HG03521 (cell line): ENCODE data around the gene PITPNC1.
"Not testable (repeated sequence)": the region's sequence is repeated elsewhere in the genome, so short reads cannot be mapped to it uniquely, and the experiment has no call there.

Experiments used
- ATAC-seq: cut with Tn5 transposase; IDR thresholded peaks from one replicate; pipeline ENCODE4 v1.9.1; 2021; ENCODE audit warnings: mild to moderate bottlenecking, moderate library complexity; ENCODE audit not compliant: unreplicated experiment

PITPNC1 gene

GRCh38 chr17:67637901-67638641 is 261.0 kb downstream of the PITPNC1 start:
- ATAC-seq = no peak

DNA sequence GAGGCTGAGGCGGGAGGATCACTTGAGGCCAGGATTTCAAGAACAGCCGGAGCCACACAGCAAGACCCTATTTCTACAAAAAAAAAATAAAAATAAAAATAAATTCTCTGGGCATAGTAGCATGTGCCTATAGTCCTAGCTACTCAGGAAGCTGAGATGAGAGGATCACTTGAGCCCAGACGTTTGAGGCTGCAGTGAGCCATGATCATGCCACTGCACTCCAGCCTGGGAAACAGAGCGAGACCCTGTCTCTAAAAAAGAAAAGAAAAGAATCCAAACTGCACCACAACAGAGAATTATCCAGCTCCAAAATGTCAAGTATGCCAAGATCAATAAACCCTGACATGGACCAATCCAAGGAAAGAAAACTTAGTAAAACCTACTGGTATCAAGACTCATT is 261.8 kb downstream of the PITPNC1 start:
- no peak for ATAC-seq

- ATAC-seq = no peak
Observed at GRCh38 chr17:67639555-67639954, 262.5 kb downstream of the PITPNC1 start.

- ATAC-seq = no peak
Observed at GRCh38 chr17:67639979-67640378, 262.9 kb downstream of the PITPNC1 start.

GRCh38 chr17:67642488-67642887 is 265.4 kb downstream of the PITPNC1 start:
- no peak for ATAC-seq

DNA sequence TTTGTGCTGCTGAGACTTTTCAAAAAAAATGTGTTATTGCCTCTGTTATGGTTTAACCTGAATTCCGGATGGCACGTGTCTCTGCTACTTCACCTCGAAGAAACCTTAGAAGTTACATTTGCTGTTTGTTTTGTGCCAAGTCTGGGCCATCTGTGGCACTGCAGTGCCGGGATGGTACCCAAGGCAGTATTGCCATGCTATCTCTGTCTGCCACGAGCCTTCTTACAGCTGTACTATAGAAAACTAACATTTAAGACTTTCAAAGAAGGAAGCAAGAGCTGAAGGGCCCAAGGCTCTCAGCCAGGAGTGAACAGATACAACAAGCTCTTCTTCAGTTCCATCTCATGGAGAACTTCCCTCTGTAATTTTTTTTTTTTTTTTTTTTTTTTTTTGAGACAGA is 267.0 kb downstream of the PITPNC1 start:
- no peak for ATAC-seq

DNA sequence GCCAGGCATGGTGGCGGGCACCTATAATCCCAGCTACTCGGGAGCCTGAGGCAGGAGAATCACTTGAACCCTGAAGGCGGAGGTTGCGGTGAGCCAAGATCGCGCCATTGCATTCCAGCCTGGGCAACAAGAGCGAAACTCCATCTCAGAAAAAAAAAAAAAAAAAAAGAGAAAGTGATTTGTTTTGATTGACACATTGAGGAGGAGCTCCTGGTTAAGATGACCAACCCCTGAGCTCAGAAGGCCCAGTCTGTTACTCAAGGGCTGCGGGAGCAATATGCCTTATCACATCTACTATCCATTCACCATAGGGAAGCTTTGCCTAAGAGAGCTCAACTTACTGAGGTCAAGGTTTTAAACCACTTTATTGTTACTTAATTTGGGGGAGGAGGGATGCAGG is 268.1 kb downstream of the PITPNC1 start:
- not testable (repeated sequence) for ATAC-seq

- no peak for ATAC-seq
Observed at GRCh38 chr17:67646472-67646871, 269.4 kb downstream of the PITPNC1 start.

DNA sequence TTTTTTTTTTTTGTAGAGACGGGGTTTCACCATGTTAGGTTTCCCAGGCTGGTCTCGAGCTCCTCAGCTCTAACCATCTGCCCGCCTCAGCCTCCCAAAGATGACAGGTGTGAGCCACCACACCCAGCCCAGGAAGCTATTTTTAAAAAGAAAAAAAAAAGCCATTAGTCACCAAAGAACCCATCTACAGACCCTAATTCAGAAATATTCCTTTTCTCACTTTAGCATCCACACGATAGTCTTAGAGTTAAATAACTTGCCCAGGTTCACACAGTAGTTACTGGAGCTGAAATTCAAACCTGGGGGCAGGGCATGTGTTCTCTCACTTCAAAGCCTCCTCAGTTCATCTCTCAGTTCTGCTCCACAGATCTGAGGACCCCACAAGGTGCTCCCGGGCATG is 270.4 kb downstream of the PITPNC1 start:
- no peak for ATAC-seq

- ATAC-seq = no peak
Observed at GRCh38 chr17:67648032-67648905, 271.2 kb downstream of the PITPNC1 start.

- not testable (repeated sequence) for ATAC-seq
Observed at GRCh38 chr17:67648906-67649295, 271.8 kb downstream of the PITPNC1 start.

DNA sequence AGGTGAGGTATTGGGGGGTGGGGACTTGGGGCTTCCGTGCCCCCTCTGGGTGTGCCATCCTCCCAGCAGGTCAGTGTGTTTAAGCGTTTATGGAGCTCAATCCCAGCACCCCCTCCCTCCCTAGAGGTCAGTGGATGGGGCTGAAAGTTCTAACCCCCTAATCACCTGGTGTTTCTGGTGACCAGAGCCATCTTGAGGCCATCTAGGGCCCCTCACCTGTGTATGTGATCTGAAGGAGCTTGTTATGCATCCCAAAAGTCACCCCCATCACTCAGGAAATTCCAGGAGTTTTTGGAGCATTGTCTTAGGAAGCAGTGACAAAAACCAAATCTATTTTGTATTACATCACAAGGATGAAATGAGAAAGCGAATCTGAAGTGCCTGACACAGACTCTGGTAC is 272.8 kb downstream of the PITPNC1 start:
- no peak for ATAC-seq

DNA sequence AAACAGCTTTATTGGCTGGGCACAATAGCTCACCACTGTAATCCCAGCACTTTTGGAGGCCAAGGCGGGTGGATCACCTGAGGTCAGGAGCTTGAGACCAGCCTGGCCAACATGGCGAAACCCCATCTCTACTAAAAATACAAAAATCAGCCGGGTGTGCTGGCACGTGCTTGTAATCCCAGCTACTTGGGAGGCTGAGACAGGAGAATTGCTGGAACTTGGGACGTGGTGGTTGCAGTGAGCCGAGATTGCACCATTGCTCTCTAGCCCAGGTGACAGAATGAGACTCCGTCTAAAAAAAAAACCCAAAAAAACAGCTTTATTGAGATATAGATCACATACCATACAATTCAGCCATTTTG is 274.1 kb downstream of the PITPNC1 start:
- not testable (repeated sequence) for ATAC-seq

DNA sequence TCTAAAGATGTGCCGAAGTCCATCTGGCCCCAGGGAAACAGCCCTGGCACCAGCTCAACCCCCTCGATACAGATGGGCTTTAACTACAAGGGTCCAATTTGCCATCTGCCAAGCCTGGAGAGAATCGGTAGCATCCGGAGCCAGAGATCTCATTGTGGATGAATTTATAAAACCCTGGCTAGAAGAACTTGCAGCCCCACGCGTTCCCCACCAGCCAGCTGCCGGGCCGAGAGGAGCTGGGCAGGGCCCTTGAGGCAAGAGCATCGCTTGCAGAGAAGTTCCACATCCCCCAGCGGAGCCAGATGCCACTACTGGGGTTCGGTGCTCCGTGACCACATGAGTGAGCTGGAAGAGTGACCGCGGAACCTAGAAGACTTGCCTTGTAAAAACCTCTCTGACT is 275.4 kb downstream of the PITPNC1 start:
- no peak for ATAC-seq

- no peak for ATAC-seq
Observed at GRCh38 chr17:67655478-67656148, 278.5 kb downstream of the PITPNC1 start.

DNA sequence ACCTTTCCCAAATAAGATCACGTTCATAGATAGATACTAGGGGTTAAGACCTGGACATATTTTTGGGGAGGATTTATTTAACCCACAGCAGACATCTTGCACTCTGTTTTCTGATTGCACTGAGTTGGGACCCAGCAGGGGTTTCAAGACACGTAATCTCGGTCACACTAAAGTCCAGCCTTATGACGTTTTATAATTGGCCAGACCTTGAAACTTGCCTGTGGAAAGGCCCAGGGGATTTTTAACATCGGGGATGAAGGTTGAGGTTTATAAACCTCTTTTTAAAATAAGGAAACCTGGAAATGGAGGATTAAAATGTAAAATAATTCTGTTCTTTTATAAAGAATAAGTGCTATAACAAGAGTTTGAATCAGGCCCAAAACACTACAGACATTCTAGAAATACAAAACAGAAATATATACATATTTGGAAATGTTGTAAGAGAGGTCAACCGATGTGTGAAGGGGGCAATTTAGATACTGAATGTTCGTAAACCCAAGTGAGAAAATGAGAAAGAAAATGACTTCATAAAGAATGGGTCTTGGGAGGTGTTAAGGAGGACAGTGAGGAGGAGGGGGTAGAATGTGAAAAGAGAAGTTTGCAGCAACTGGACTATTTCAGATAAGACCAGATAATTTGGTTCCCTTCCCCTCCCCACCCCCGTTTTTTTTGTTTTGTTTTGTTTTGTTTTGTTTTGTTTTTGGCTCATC is 279.6 kb downstream of the PITPNC1 start:
- no peak for ATAC-seq

DNA sequence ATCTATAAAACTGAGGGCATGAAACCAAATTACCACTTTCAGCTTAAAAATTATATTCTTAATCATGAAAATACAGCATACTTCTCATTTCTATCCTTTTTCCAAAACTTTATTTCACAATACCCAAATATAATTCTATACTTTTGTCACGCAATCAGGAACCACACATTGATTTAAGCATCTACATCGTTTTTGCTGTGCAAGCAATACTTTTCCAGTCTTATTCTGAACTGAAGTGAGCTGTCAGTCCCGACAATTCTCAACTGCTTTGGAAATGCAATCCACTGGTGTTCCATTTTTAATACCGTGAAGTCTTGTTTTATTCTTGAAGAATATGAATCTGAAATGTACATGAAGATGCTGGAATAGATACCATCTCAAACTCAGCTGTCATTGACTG is 280.5 kb downstream of the PITPNC1 start:
- no peak for ATAC-seq

- ATAC-seq = no peak
Observed at GRCh38 chr17:67658265-67658664, 281.2 kb downstream of the PITPNC1 start.

DNA sequence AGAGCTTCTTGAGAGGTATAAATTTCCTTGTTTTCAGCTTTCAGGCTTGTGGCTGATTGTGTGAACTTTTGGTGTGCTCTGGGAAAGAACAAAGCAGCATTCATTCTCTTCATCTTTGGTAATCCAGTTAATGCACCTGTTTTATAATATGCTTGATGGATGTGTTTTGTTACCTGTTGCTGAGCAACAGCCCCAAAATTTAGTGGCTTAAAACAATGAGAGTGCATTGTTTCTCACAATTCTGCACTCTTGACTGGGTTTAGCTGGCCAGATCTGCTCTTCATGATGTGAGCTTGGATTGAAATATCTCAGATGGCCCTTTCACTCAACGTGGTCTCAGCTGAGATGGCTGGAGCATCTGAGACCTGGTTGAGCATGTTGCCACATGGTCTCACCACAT is 281.9 kb downstream of the PITPNC1 start:
- ATAC-seq = no peak

GRCh38 chr17:67662712-67663111 is 285.6 kb downstream of the PITPNC1 start:
- ATAC-seq = no peak

DNA sequence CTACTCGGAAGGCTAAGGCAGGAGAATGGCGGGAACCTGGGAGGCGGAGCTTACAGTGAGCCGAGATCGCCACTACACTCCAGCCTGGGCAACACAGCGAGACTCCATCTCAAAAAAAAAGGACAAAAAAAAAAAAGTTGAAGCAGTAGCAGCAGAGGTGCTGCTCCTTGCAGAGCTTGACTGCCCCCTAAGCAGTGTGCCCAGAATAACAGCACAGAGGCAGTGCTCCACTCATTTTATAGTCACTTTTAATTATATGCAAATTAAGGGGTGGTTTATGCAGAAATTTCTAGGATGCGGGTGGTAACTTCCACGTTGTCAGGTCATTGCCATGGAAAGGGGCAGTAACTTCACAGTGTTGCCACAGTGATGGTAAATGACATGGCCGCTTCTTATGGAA is 286.4 kb downstream of the PITPNC1 start:
- no peak for ATAC-seq
